ENCODE data around the gene CARS1.
A peak's percentile ranks its signal among the peaks of the same experiment; 100 is the strongest.
"Not testable (repeated sequence)": the region's sequence is repeated elsewhere in the genome, so short reads cannot be mapped to it uniquely, and the experiment has no call there.

The CARS1 gene

GRCh38 chr11:3064709-3065108 is 7.5 kb upstream of the CARS1 start:
- H3K4me2 ChIP-seq (ENCODE audit: insufficient read depth, low read length, poor library complexity, severe bottlenecking); DNase-seq (ENCODE audit: low spot score); H3K14ac ChIP-seq (ENCODE audit: low read length); H3K9ac ChIP-seq (ENCODE audit: low read depth, low read length, poor library complexity); H3K79me1 ChIP-seq (ENCODE audit: low read depth, low read length); H2AK5ac ChIP-seq (ENCODE audit: low read depth, low read length); H3K27me3 ChIP-seq (ENCODE audit: control insufficient read depth in 3 of 3, insufficient read depth in 3 of 3, low read depth in 1 of 3, low read length in 3 of 3); H3K4ac ChIP-seq (ENCODE audit: low read length); H2BK12ac ChIP-seq (ENCODE audit: low read length); H2BK5ac ChIP-seq (ENCODE audit: low read length); H3K36me3 ChIP-seq (replicated peaks in 1 of 2; ENCODE audit: control insufficient read depth in 2 of 2, insufficient read depth in 2 of 2, low read length in 2 of 2); H3K9me3 ChIP-seq (replicated peaks in 1 of 2; ENCODE audit: control insufficient read depth in 2 of 2, insufficient read depth in 1 of 2, low read depth in 1 of 2, low read length in 2 of 2); H3K4me1 ChIP-seq (ENCODE audit: control insufficient read depth in 2 of 2, insufficient read depth in 1 of 2, low read depth in 1 of 2, low read length in 2 of 2); H2BK15ac ChIP-seq (ENCODE audit: low read length); H2BK120ac ChIP-seq (ENCODE audit: low read depth, low read length); H2AFZ ChIP-seq (ENCODE audit: low read length); H4K8ac ChIP-seq (ENCODE audit: low read depth, low read length); H4K91ac ChIP-seq (ENCODE audit: low read depth, low read length, poor library complexity); H3K4me3 ChIP-seq (ENCODE audit: low read length in 2 of 2); H3K18ac ChIP-seq (ENCODE audit: low read length); H3K23ac ChIP-seq (ENCODE audit: low read depth, low read length, poor library complexity): not testable (repeated sequence)
- H3K27ac ChIP-seq (replicated peaks; ENCODE audit: low read length), result peak overlapping the region; percentile 46
- no CpG with 5 or more reads among the region's 6 CpGs for WGBS, 2 donors (ENCODE audit: extremely low coverage in 2 of 2, insufficient read length in 2 of 2, insufficient replicate concordance in 1 of 2)

DNA sequence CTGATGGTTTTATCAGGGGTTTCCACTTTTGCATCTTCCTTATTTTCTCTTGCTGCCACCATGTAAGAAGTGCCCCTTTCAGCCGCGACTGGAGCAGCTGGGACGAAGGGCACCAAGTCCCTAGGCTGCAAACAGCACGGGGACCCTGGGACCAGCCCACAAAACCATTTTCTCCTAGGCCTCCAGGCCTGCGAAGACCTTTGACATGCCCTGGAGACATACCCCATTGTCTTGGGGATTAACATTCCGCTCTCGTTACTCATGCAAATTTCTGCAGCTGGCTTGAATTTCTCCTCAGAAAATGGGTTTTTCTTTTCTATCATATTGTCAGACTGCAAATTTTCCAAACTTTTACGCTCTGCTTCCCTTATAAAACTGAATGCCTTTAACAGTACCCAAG is 6.7 kb upstream of the CARS1 start:
- H3K4ac ChIP-seq (ENCODE audit: low read length); H3K18ac ChIP-seq (ENCODE audit: low read length); H3K4me3 ChIP-seq (ENCODE audit: low read length in 2 of 2); H3K23ac ChIP-seq (ENCODE audit: low read depth, low read length, poor library complexity); H4K8ac ChIP-seq (ENCODE audit: low read depth, low read length); H3K27me3 ChIP-seq (ENCODE audit: control insufficient read depth in 3 of 3, insufficient read depth in 3 of 3, low read depth in 1 of 3, low read length in 3 of 3); H2AFZ ChIP-seq (ENCODE audit: low read length); H2BK15ac ChIP-seq (ENCODE audit: low read length); H3K9ac ChIP-seq (ENCODE audit: low read depth, low read length, poor library complexity); H3K4me2 ChIP-seq (ENCODE audit: insufficient read depth, low read length, poor library complexity, severe bottlenecking); H2BK12ac ChIP-seq (ENCODE audit: low read length); H2BK120ac ChIP-seq (ENCODE audit: low read depth, low read length); H2AK5ac ChIP-seq (ENCODE audit: low read depth, low read length); H3K14ac ChIP-seq (ENCODE audit: low read length); H4K91ac ChIP-seq (ENCODE audit: low read depth, low read length, poor library complexity); H3K4me1 ChIP-seq (ENCODE audit: control insufficient read depth in 2 of 2, insufficient read depth in 1 of 2, low read depth in 1 of 2, low read length in 2 of 2); H3K9me3 ChIP-seq (replicated peaks in 1 of 2; ENCODE audit: control insufficient read depth in 2 of 2, insufficient read depth in 1 of 2, low read depth in 1 of 2, low read length in 2 of 2); H3K36me3 ChIP-seq (replicated peaks in 1 of 2; ENCODE audit: control insufficient read depth in 2 of 2, insufficient read depth in 2 of 2, low read length in 2 of 2); H2BK5ac ChIP-seq (ENCODE audit: low read length); H3K79me1 ChIP-seq (ENCODE audit: low read depth, low read length): not testable (repeated sequence)
- DNase-seq (ENCODE audit: low spot score), result peak; percentile 47
- no CpG with 5 or more reads among the region's 8 CpGs for WGBS, 2 donors (ENCODE audit: extremely low coverage in 2 of 2, insufficient read length in 2 of 2, insufficient replicate concordance in 1 of 2)
- H3K27ac ChIP-seq (replicated peaks; ENCODE audit: low read length), result peak overlapping the region; percentile 46

DNA sequence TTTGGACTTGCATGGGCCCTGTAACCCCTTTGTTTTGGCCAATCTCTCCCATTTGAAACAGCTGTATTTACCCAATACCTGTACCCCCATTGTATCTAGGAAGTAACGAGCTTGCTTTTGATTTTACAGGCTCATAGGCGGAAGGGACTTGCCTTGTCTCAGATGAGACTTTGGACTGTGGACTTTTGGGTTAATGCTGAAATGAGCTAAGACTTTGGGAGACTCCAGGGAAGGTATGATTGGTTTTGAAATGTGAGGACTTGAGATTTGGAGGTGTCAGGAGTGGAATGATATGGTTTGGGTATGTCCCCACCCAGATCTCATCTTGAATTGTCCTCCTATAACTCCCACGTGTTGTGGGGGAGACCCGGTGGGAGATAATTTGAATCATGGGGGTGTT is 6.2 kb upstream of the CARS1 start:
- H3K36me3 ChIP-seq (replicated peaks in 1 of 2; ENCODE audit: control insufficient read depth in 2 of 2, insufficient read depth in 2 of 2, low read length in 2 of 2); H3K27me3 ChIP-seq (ENCODE audit: control insufficient read depth in 3 of 3, insufficient read depth in 3 of 3, low read depth in 1 of 3, low read length in 3 of 3); H2BK12ac ChIP-seq (ENCODE audit: low read length); H3K4me3 ChIP-seq (ENCODE audit: low read length in 2 of 2); H3K9ac ChIP-seq (ENCODE audit: low read depth, low read length, poor library complexity); H2BK5ac ChIP-seq (ENCODE audit: low read length); H3K18ac ChIP-seq (ENCODE audit: low read length); H2AFZ ChIP-seq (ENCODE audit: low read length); H3K4me2 ChIP-seq (ENCODE audit: insufficient read depth, low read length, poor library complexity, severe bottlenecking); H4K8ac ChIP-seq (ENCODE audit: low read depth, low read length); H2AK5ac ChIP-seq (ENCODE audit: low read depth, low read length); H2BK120ac ChIP-seq (ENCODE audit: low read depth, low read length); H4K91ac ChIP-seq (ENCODE audit: low read depth, low read length, poor library complexity); H3K9me3 ChIP-seq (replicated peaks in 1 of 2; ENCODE audit: control insufficient read depth in 2 of 2, insufficient read depth in 1 of 2, low read depth in 1 of 2, low read length in 2 of 2); H3K23ac ChIP-seq (ENCODE audit: low read depth, low read length, poor library complexity); H3K79me1 ChIP-seq (ENCODE audit: low read depth, low read length); DNase-seq (ENCODE audit: low spot score); H3K4me1 ChIP-seq (ENCODE audit: control insufficient read depth in 2 of 2, insufficient read depth in 1 of 2, low read depth in 1 of 2, low read length in 2 of 2); H2BK15ac ChIP-seq (ENCODE audit: low read length); H3K4ac ChIP-seq (ENCODE audit: low read length); H3K14ac ChIP-seq (ENCODE audit: low read length): not testable (repeated sequence)
- WGBS, 2 donors (ENCODE audit: extremely low coverage in 2 of 2, insufficient read length in 2 of 2, insufficient replicate concordance in 1 of 2), result no CpG with 5 or more reads among the region's 4 CpGs
- H3K27ac ChIP-seq (replicated peaks; ENCODE audit: low read length), result peak overlapping the region; percentile 46

DNA sequence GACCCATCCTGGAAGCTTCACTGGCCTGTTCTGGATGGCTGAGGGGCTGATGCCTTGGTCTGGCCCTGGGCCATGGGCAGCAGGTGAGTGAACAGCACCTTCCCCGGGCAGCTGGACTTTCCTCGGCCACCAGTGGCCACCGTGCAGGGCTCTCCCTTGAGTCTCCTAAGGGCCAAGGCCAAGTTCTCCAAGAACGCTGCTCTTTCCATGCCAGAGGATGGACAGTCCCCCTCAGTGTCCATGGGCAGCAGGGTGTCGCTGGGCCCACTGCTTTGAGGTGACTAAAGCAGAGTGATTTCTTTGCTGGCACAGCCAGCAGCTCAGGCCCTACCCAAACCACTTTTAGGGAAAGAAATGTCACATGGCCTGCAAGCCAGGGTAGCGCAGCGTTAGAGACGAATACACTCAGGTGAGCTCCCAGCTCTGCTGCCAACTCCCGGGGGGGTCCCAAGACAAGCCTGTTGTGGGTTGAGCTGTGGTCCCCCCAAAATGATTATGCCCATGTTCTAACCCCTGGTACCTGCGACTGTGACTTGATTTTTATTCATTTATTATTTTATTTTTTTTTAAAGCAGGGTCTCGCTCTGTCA is 3.3 kb upstream of the CARS1 start:
- peak overlapping the region; percentile 41 for H3K18ac ChIP-seq (ENCODE audit: low read length)
- H2AK5ac ChIP-seq (ENCODE audit: low read depth, low read length), result peak overlapping the region; percentile 78
- H2BK120ac ChIP-seq (ENCODE audit: low read depth, low read length), result peak overlapping the region; percentile 14
- H3K27me3 ChIP-seq (ENCODE audit: control insufficient read depth in 3 of 3, insufficient read depth in 3 of 3, low read depth in 1 of 3, low read length in 3 of 3), result no peaks in the 10 kb centered on the region
- no peak overlapping the region for H4K91ac ChIP-seq (ENCODE audit: low read depth, low read length, poor library complexity)
- peak overlapping the region; percentile 88 for H2BK15ac ChIP-seq (ENCODE audit: low read length)
- no peak for DNase-seq (ENCODE audit: low spot score)
- no peak overlapping the region for H3K27ac ChIP-seq (replicated peaks; ENCODE audit: low read length)
- peak overlapping the region; percentile 82 for H2BK12ac ChIP-seq (ENCODE audit: low read length)
- H3K4me3 ChIP-seq (ENCODE audit: low read length in 2 of 2), result no peak overlapping the region
- peaks cover 1 to 5% of the 10 kb centered on the region in 2 donors for H3K9me3 ChIP-seq (replicated peaks in 1 of 2; ENCODE audit: control insufficient read depth in 2 of 2, insufficient read depth in 1 of 2, low read depth in 1 of 2, low read length in 2 of 2)
- H3K79me1 ChIP-seq (ENCODE audit: low read depth, low read length), result peaks cover 2% of the 10 kb centered on the region
- H3K9ac ChIP-seq (ENCODE audit: low read depth, low read length, poor library complexity), result no peak overlapping the region
- H3K4me1 ChIP-seq (ENCODE audit: control insufficient read depth in 2 of 2, insufficient read depth in 1 of 2, low read depth in 1 of 2, low read length in 2 of 2), result peaks cover 8 to 12% of the 10 kb centered on the region in 2 donors
- WGBS, 2 donors (ENCODE audit: extremely low coverage in 2 of 2, insufficient read length in 2 of 2, insufficient replicate concordance in 1 of 2), result no CpG with 5 or more reads among the region's 11 CpGs
- no peak overlapping the region for H2AFZ ChIP-seq (ENCODE audit: low read length)
- H4K8ac ChIP-seq (ENCODE audit: low read depth, low read length), result no peak overlapping the region
- peak overlapping the region; percentile 58 for H2BK5ac ChIP-seq (ENCODE audit: low read length)
- no peaks in the 10 kb centered on the region for H3K36me3 ChIP-seq (replicated peaks in 1 of 2; ENCODE audit: control insufficient read depth in 2 of 2, insufficient read depth in 2 of 2, low read length in 2 of 2)
- H3K23ac ChIP-seq (ENCODE audit: low read depth, low read length, poor library complexity), result no peak overlapping the region
- H3K14ac ChIP-seq (ENCODE audit: low read length), result no peak overlapping the region
- H3K4me2 ChIP-seq (ENCODE audit: insufficient read depth, low read length, poor library complexity, severe bottlenecking), result no peak overlapping the region
- H3K4ac ChIP-seq (ENCODE audit: low read length), result no peak overlapping the region

All from neuronal stem cell (in vitro differentiated cells).